ENCODE data around the gene SPATA31D3.
"Not testable (repeated sequence)": the region's sequence is repeated elsewhere in the genome, so short reads cannot be mapped to it uniquely, and the experiment has no call there.

GRCh38 chr9:81928305-81928704 is 15.0 kb upstream of the SPATA31D3 start, which contains the start of gene SPATA31D4:
- TF ChIP-seq CTCF (IDR thresholded peaks at IDR 0.05; ENCODE audit: insufficient read depth, low read length); GABPA (IDR thresholded peaks at IDR 0.05; ENCODE audit: low read depth): not testable (repeated sequence)
